IMR-90 (cell line): ENCODE results near the gene KRT72. TPM values are rescaled to one million over a fixed set of nuclear protein-coding genes. Genes with fewer than 3 reads are reported as not detected.

Experiments used
- ATAC-seq: fragments of 200-7000 bp; cut with Tn5 transposase; 2 replicates; pipeline ENCODE4 v1.9.1; 2020; ENCODE audit warnings: low read depth, mild to moderate bottlenecking, moderate library complexity
- BruUV-seq: library from RNA; stranded (reverse); fragments of 400-500 nt; replicated peaks from 2 replicates; lab custom pipeline; 2021; lab: Mats Ljungman, UMichigan
- CTCF ChIA-PET: fragments of 300-600 bp; formaldehyde crosslinking; extraction: SDS; loops from one replicate; lab custom pipeline; 2021; ENCODE audit warnings: antibody characterized with exemption; lab: Yijun Ruan, JAX
- POLR2A ChIA-PET: fragments of 300-600 bp; sonication (Branson Sonifier 250); formaldehyde crosslinking; loops from one replicate; lab custom pipeline; 2022; ENCODE audit warnings: antibody characterized with exemption; ENCODE audit not compliant: unreplicated experiment; lab: Charles Lee
- DNase-seq: peaks from one replicate; pipeline ENCODE4 v3.0.0; 2013
- H2AFZ ChIP-seq: replicated peaks from 2 replicates; pipeline ENCODE3; 2013; ENCODE audit warnings: low read length, mild to moderate bottlenecking; ENCODE audit not compliant: poor library complexity
- H2AK5ac ChIP-seq: 2 replicates; pipeline ENCODE4 v1.6.1; 2013; ENCODE audit warnings: low read depth, low read length, inconsistent platforms
- H2AK9ac ChIP-seq: replicated peaks from 2 replicates; pipeline ENCODE3; 2013; ENCODE audit warnings: mild to moderate bottlenecking, low read depth, low read length, moderate library complexity; ENCODE audit not compliant: poor library complexity
- H2BK120ac ChIP-seq: 2 replicates; pipeline ENCODE4 v1.6.1; 2013; ENCODE audit warnings: low read depth, low read length, inconsistent platforms
- H2BK15ac ChIP-seq: 3 replicates; pipeline ENCODE4 v1.6.1; 2013; ENCODE audit warnings: low read depth, low read length, inconsistent platforms
- H2BK20ac ChIP-seq: 2 replicates; pipeline ENCODE4 v1.6.1; 2013; ENCODE audit warnings: low read depth, mild to moderate bottlenecking, inconsistent platforms, low read length, moderate library complexity
- H2BK5ac ChIP-seq: 2 replicates; pipeline ENCODE4 v1.6.1; 2013; ENCODE audit warnings: mild to moderate bottlenecking, low read depth, low read length, inconsistent platforms; ENCODE audit not compliant: poor library complexity, severe bottlenecking
- H3K14ac ChIP-seq: replicated peaks from 2 replicates; pipeline ENCODE4 v1.6.1; 2013; ENCODE audit warnings: low read depth, low read length, inconsistent platforms
- H3K18ac ChIP-seq: 2 replicates; pipeline ENCODE4 v1.6.1; 2013; ENCODE audit warnings: low read depth, low read length, control low read depth
- H3K23ac ChIP-seq: 2 replicates; pipeline ENCODE4 v1.6.1; 2013; ENCODE audit warnings: low read depth, low read length, inconsistent platforms
- H3K27ac ChIP-seq: 2 replicates; pipeline ENCODE4 v1.5.1; 2013; ENCODE audit warnings: mild to moderate bottlenecking, control low read depth, low read length; ENCODE audit not compliant: insufficient read depth
- H3K27me3 ChIP-seq: 2 replicates; pipeline ENCODE4 v1.6.1; 2013; ENCODE audit warnings: low read length; ENCODE audit not compliant: control insufficient read depth, insufficient read depth
- H3K36me3 ChIP-seq: 2 replicates; pipeline ENCODE4 v1.6.1; 2013; ENCODE audit warnings: low read length, mixed read lengths; ENCODE audit not compliant: control insufficient read depth, insufficient read depth
- H3K4ac ChIP-seq: 2 replicates; pipeline ENCODE4 v1.6.1; 2013; ENCODE audit warnings: low read depth, low read length, inconsistent platforms
- H3K4me1 ChIP-seq: 2 replicates; pipeline ENCODE4 v1.6.1; 2013; ENCODE audit warnings: low read length, mixed read lengths; ENCODE audit not compliant: control insufficient read depth, insufficient read depth
- H3K4me2 ChIP-seq: 2 replicates; pipeline ENCODE4 v1.6.1; 2013; ENCODE audit warnings: low read depth, mild to moderate bottlenecking, control low read depth, low read length, moderate library complexity
- H3K4me3 ChIP-seq: 2 replicates; pipeline ENCODE4 v1.5.1; 2013; ENCODE audit warnings: low read depth, mild to moderate bottlenecking, control low read depth, low read length, moderate library complexity; ENCODE audit not compliant: insufficient read depth
- H3K56ac ChIP-seq: 2 replicates; pipeline ENCODE4 v1.6.1; 2013; ENCODE audit warnings: low read length, inconsistent platforms; ENCODE audit not compliant: insufficient read depth; ENCODE audit errors: extremely low read depth
- H3K79me1 ChIP-seq, 2 experiments: 2 replicates each; pipeline ENCODE4 v1.6.1; 2013; ENCODE audit warnings: low read length in 2 of 2, inconsistent platforms in 1 of 2, low read depth in 1 of 2
- H3K9ac ChIP-seq: 2 replicates; pipeline ENCODE4 v1.6.1; 2013; ENCODE audit warnings: low read depth, low read length, control low read depth
- H3K9me1 ChIP-seq: 2 replicates; pipeline ENCODE4 v1.6.1; 2013; ENCODE audit warnings: low read length, inconsistent platforms; ENCODE audit not compliant: insufficient read depth
- H3K9me3 ChIP-seq: 2 replicates; pipeline ENCODE4 v1.6.1; 2013; ENCODE audit warnings: low read length; ENCODE audit not compliant: control insufficient read depth, insufficient read depth
- H4K20me1 ChIP-seq: 2 replicates; pipeline ENCODE4 v1.6.1; 2013; ENCODE audit warnings: low read length, inconsistent platforms; ENCODE audit not compliant: insufficient read depth
- H4K5ac ChIP-seq: 2 replicates; pipeline ENCODE4 v1.6.1; 2013; ENCODE audit warnings: mild to moderate bottlenecking, low read depth, low read length, control low read depth
- H4K8ac ChIP-seq, 2 experiments: 2 replicates each; pipeline ENCODE4 v1.6.1; 2013; ENCODE audit warnings: low read depth in 2 of 2, low read length in 2 of 2, control low read depth in 1 of 2, inconsistent platforms in 1 of 2
- H4K91ac ChIP-seq: 2 replicates; pipeline ENCODE4 v1.6.1; 2013; ENCODE audit warnings: low read depth, low read length, inconsistent platforms; ENCODE audit not compliant: insufficient read depth
- MXI1 ChIP-seq: IDR thresholded peaks from 2 replicates; pipeline ENCODE4 v1.6.1; 2012; ENCODE audit warnings: low read depth, mild to moderate bottlenecking, low read length, moderate library complexity, borderline replicate concordance
- SMC3 ChIP-seq: fragments of 150-350 bp; IDR thresholded peaks from 2 replicates; pipeline ENCODE4 v1.6.1; 2016; ENCODE audit warnings: low read depth, mild to moderate bottlenecking, antibody characterized with exemption, low read length, moderate library complexity
- USF2 ChIP-seq: fragments of 150-350 bp; IDR thresholded peaks from 2 replicates; pipeline ENCODE4 v1.6.1; 2017; ENCODE audit warnings: mild to moderate bottlenecking, antibody characterized with exemption, low read length, low read depth
- WGBS, 2 experiments: methylation state at CpG; one replicate each; pipeline versions ENCODE4 v1.1.5 to v1.1.7; 2013; ENCODE audit warnings: missing lambda C conversion rate in 2 of 2; ENCODE audit not compliant: insufficient read length in 1 of 2; ENCODE audit errors: extremely low coverage in 2 of 2; 5-methylcytosine and 5-hydroxymethylcytosine counted together
- dilution Hi-C: fragments of 300-500 bp; cut with HindIII; formaldehyde crosslinking; loops from one replicate; pipeline ENCODE4 v1.14.3; 2018; ENCODE audit warnings: low sequenced_read_pairs; ENCODE audit not compliant: unreplicated experiment
- in situ Hi-C: fragments of 300-500 bp; cut with MboI; formaldehyde crosslinking; loops from 3 replicates; pipeline ENCODE4 v1.14.3; 2019; ENCODE audit warnings: low sequenced_read_pairs, inconsistent platforms, mixed read lengths
- intact Hi-C: fragments of 100-400 bp; cut with micrococcal nuclease; formaldehyde crosslinking; loops from 2 replicates; pipeline ENCODE4 v1.10.0; 2022
- polyA plus RNA-seq, 3 experiments: library from polyadenylated mRNA; depleted of rRNA; stranded (reverse); fragments of >200 nt; gene quantifications; 2 replicates each; pipeline ENCODE4 v1.2.3, GENCODE V29; 2012; ENCODE audit warnings: low replicate concordance in 1 of 3
- total RNA-seq: library from RNA; depleted of rRNA; stranded (reverse); fragments of >200 nt; gene quantifications from 2 replicates; pipeline ENCODE4 v1.2.3, GENCODE V29; 2012

KRT72 gene
- total and polyA plus RNA-seq, 2 of the 4 experiments (the other 2 are of a cell fraction) = not detected

GRCh38 chr12:52628111-52628507, 26.8 kb upstream of the KRT72 start:
- Histone ChIP-seq H3K9me1 (no peaks in the 10 kb centered on the region), H2BK15ac (no peak overlapping the region), H2BK20ac (no peak overlapping the region), H3K27me3 (peaks cover 8% of the 10 kb centered on the region), H4K5ac (no peak overlapping the region), H3K27ac (no peak overlapping the region), H3K23ac (no peak overlapping the region), H4K8ac (no peak overlapping the region), H4K91ac (no peak overlapping the region), H3K56ac (no peak overlapping the region), H3K79me1 (no peaks in the 10 kb centered on the region), H2BK5ac (no peak overlapping the region), H2AK5ac (no peak overlapping the region), H3K36me3 (no peaks in the 10 kb centered on the region), H3K4me1 (no peaks in the 10 kb centered on the region), H3K4me3 (no peak overlapping the region), H3K18ac (no peak overlapping the region), H3K9me3 (no peaks in the 10 kb centered on the region), H2BK120ac (no peak overlapping the region), H3K4me2 (no peak overlapping the region), H2AFZ (no peak overlapping the region), H3K9ac (no peak overlapping the region), H2AK9ac (no peak overlapping the region), H3K14ac (no peak overlapping the region), H4K20me1 (no peaks in the 10 kb centered on the region; the same call in 1 of the 2 replicates), H3K4ac (no peak overlapping the region)
- ChIA-PET POLR2A (no interaction called here), CTCF (no interaction called here)
- TF ChIP-seq MXI1 (no peak), SMC3 (no peak), USF2 (no peak)
- no CpG with 5 or more reads among the region's 4 CpGs for WGBS, 2 experiments
- DNase-seq (no peak), ATAC-seq (no peak)
- intact Hi-C loops (no loop called here), in situ Hi-C loops (no loop called here), dilution Hi-C loops (no loop called here)
- BruUV-seq = no TSS peak
